HG03521 (cell line): Measurements from ENCODE around the gene PPP1R8.
"Not testable (repeated sequence)": the region's sequence is repeated elsewhere in the genome, so short reads cannot be mapped to it uniquely, and the experiment has no call there.

ENCODE experiments used
- ATAC-seq: cut with Tn5 transposase; IDR thresholded peaks from one replicate; pipeline ENCODE4 v1.9.1; 2021; ENCODE audit warnings: mild to moderate bottlenecking, moderate library complexity; ENCODE audit not compliant: unreplicated experiment

The PPP1R8 gene

GRCh38 chr1:27869719-27870085 lies 39.1 kb downstream of the PPP1R8 start:
- ATAC-seq = no peak

GRCh38 chr1:27871076-27871475 lies 40.5 kb downstream of the PPP1R8 start:
- ATAC-seq = not testable (repeated sequence)

GRCh38 chr1:27872059-27872801 lies 41.6 kb downstream of the PPP1R8 start, which contains the start of gene THEMIS2:
Gene THEMIS2, plus strand, starts transcription at chr1:27872544. Its CDS starts 28 bp downstream, at chr1:27872572.
- ATAC-seq = no peak

- ATAC-seq = no peak
Observed at GRCh38 chr1:27872802-27873551, 42.4 kb downstream of the PPP1R8 start.

- no peak for ATAC-seq
Observed at GRCh38 chr1:27873671-27874384, 43.2 kb downstream of the PPP1R8 start.

GRCh38 chr1:27876341-27877114 lies 45.9 kb downstream of the PPP1R8 start:
- ATAC-seq = no peak

- ATAC-seq = no peak
Observed at GRCh38 chr1:27877115-27877416, 46.5 kb downstream of the PPP1R8 start.

- no peak for ATAC-seq
Observed at GRCh38 chr1:27878039-27878438, 47.5 kb downstream of the PPP1R8 start.

- no peak for ATAC-seq
Observed at GRCh38 chr1:27878787-27879335, 48.3 kb downstream of the PPP1R8 start.

- no peak for ATAC-seq
Observed at GRCh38 chr1:27879374-27880082, 48.9 kb downstream of the PPP1R8 start.

GRCh38 chr1:27882543-27882903 lies 51.9 kb downstream of the PPP1R8 start:
- ATAC-seq = no peak

- no peak for ATAC-seq
Observed at GRCh38 chr1:27883536-27883935, 53.0 kb downstream of the PPP1R8 start.

GRCh38 chr1:27884006-27884954 lies 53.7 kb downstream of the PPP1R8 start:
- peak; percentile 34 for ATAC-seq

- ATAC-seq = no peak
Observed at GRCh38 chr1:27885114-27885528, 54.5 kb downstream of the PPP1R8 start.

GRCh38 chr1:27885621-27886352 lies 55.2 kb downstream of the PPP1R8 start:
- ATAC-seq = no peak

GRCh38 chr1:27886353-27886679 lies 55.7 kb downstream of the PPP1R8 start:
- no peak for ATAC-seq

- ATAC-seq = no peak
Observed at GRCh38 chr1:27886744-27887143, 56.2 kb downstream of the PPP1R8 start.

- ATAC-seq = no peak
Observed at GRCh38 chr1:27887215-27888021, 56.8 kb downstream of the PPP1R8 start.
